ENCODE measurements around the gene TMEM203. TPM values are rescaled to one million over a fixed set of nuclear protein-coding genes. Genes with fewer than 3 reads are reported as not detected.
"Not testable (repeated sequence)": the region's sequence is repeated elsewhere in the genome, so short reads cannot be mapped to it uniquely, and the experiment has no call there.

Gene TMEM203
- total RNA-seq, 1 donor from 2014 or later: 41.2 TPM

DNA sequence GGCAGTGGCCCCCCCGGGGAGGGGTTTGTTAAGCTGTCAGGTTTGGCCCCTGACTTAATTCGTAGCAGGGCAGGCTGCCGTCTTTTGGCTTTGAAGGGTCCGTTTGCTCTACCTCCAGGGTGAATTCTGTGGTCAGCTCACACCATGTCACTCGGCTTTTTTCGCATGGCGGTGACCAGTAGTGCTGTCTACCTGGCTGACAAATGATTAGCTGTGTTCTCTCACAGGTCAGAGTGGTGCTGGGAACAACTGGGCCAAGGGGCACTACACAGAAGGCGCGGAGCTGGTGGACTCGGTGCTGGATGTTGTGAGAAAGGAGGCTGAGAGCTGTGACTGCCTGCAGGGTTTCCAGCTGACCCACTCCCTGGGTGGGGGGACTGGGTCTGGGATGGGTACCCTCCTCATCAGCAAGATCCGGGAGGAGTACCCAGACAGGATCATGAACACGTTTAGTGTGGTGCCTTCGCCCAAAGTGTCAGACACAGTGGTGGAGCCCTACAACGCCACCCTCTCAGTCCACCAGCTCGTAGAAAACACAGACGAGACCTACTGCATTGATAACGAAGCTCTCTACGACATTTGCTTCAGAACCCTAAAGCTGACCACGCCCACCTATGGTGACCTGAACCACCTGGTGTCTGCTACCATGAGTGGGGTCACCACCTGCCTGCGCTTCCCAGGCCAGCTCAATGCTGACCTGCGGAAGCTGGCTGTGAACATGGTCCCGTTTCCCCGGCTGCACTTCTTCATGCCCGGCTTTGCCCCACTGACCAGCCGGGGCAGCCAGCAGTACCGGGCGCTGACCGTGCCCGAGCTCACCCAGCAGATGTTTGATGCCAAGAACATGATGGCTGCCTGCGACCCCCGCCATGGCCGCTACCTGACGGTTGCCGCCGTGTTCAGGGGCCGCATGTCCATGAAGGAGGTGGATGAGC, 37.1 kb upstream of the TMEM203 start:
- DNase-seq (ENCODE audit: extremely low spot score, unreplicated experiment): no peak
- Mint-ChIP-seq H3K27me3 (ENCODE audit: unreplicated experiment) (no peaks in the 10 kb centered on the region), H3K4me1 (ENCODE audit: unreplicated experiment) (peaks cover 33% of the 10 kb centered on the region), H3K27ac (ENCODE audit: unreplicated experiment) (peak overlapping the region; percentile 57), H3K36me3 (ENCODE audit: unreplicated experiment) (peaks cover 9% of the 10 kb centered on the region), H3K4me3 (ENCODE audit: unreplicated experiment) (peak overlapping the region; percentile 76), H3K9me3 (ENCODE audit: unreplicated experiment) (no peaks in the 10 kb centered on the region)
- TF ChIP-seq, protein P1, sequence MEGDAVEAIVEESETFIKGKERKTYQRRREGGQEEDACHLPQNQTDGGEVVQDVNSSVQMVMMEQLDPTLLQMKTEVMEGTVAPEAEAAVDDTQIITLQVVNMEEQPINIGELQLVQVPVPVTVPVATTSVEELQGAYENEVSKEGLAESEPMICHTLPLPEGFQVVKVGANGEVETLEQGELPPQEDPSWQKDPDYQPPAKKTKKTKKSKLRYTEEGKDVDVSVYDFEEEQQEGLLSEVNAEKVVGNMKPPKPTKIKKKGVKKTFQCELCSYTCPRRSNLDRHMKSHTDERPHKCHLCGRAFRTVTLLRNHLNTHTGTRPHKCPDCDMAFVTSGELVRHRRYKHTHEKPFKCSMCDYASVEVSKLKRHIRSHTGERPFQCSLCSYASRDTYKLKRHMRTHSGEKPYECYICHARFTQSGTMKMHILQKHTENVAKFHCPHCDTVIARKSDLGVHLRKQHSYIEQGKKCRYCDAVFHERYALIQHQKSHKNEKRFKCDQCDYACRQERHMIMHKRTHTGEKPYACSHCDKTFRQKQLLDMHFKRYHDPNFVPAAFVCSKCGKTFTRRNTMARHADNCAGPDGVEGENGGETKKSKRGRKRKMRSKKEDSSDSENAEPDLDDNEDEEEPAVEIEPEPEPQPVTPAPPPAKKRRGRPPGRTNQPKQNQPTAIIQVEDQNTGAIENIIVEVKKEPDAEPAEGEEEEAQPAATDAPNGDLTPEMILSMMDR (IDR thresholded peaks at IDR 0.05): no peak

DNA sequence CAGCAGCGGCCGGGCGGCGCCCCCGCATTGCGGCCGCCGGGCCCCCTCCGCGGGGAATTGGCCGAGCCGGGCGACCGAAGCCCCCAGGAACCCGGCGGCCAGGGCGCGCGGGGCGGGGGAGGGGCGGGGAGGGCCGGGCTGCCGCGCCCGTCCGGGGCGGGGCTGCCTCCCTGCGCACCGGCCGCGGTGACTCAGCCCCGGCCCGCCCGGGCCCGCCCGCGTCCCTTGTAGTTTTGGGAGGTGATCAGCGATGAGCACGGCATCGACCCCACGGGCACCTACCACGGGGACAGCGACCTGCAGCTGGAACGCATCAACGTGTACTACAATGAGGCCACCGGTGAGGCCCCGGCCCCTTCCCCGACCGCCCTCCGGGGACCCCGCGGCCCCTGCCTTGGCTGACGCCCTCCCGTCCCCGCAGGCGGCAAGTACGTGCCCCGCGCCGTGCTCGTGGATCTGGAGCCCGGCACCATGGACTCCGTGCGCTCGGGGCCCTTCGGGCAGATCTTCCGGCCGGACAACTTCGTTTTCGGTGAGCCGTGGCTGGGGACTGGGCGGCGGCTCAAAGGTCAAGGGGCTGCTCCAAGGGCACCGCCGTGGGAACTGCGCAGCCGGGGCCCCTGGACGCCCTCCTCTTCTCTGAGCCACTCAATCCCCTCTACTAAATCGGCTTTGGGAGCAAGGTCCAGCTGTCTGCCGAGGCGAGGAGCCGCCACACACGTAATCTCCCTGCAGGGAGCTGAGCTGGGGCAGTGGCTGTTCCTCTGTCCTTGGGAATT, 36.2 kb upstream of the TMEM203 start:
- peak overlapping the region; percentile 76 for H3K4me3 Mint-ChIP-seq (ENCODE audit: unreplicated experiment)
- peaks cover 9% of the 10 kb centered on the region for H3K36me3 Mint-ChIP-seq (ENCODE audit: unreplicated experiment)
- TF ChIP-seq, protein P1 (IDR thresholded peaks at IDR 0.05): no peak
- H3K9me3 Mint-ChIP-seq (ENCODE audit: unreplicated experiment): no peaks in the 10 kb centered on the region
- DNase-seq (ENCODE audit: extremely low spot score, unreplicated experiment): no peak
- H3K27ac Mint-ChIP-seq (ENCODE audit: unreplicated experiment): peak overlapping the region; percentile 57
- no peaks in the 10 kb centered on the region for H3K27me3 Mint-ChIP-seq (ENCODE audit: unreplicated experiment)
- H3K4me1 Mint-ChIP-seq (ENCODE audit: unreplicated experiment): peaks cover 31% of the 10 kb centered on the region

DNA sequence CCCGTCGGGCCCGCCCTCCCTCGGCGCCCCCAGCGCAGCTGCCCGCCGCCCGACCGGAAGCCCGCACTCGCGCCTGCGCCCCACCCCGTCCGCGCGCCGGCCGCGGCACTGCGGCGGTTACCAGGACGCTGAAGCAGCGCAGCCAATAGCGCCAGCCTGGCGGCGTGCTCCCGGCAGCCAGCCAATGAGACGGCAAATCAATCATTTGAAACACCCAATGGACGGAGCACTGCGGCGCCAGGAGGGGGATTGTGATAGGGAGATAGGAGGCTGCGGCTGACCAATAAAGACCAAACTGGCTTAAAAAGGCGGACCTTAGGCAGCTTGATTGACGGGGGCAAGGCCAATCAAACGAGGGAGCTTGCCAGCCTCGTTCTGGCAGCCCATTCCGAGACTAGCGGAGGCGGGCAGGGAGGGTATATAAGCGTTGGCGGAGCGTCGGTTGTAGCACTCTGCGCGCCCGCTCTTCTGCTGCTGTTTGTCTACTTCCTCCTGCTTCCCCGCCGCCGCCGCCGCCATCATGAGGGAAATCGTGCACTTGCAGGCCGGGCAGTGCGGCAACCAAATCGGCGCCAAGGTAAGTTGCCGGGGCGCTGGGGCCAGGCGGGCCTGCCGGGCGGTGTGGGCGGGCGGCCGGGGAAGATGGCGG, 35.5 kb upstream of the TMEM203 start, which contains the start of gene TUBB4B:
Gene TUBB4B, plus strand, starts transcription at position 447 of the 649 bp plus-strand sequence. Its CDS starts 74 bp downstream, at position 521.
- Mint-ChIP-seq H3K4me1 (ENCODE audit: unreplicated experiment) (peaks cover 31% of the 10 kb centered on the region), H3K27me3 (ENCODE audit: unreplicated experiment) (no peaks in the 10 kb centered on the region), H3K4me3 (ENCODE audit: unreplicated experiment) (peak within 1 kb of the TSS; percentile 81), H3K27ac (ENCODE audit: unreplicated experiment) (peak within 1 kb of the TSS; percentile 88), H3K9me3 (ENCODE audit: unreplicated experiment) (no peaks in the 10 kb centered on the region), H3K36me3 (ENCODE audit: unreplicated experiment) (peaks cover 9% of the 10 kb centered on the region)
- DNase-seq (ENCODE audit: extremely low spot score, unreplicated experiment): peak; percentile 100
- TF ChIP-seq, protein P1 (IDR thresholded peaks at IDR 0.05): no peak

DNA sequence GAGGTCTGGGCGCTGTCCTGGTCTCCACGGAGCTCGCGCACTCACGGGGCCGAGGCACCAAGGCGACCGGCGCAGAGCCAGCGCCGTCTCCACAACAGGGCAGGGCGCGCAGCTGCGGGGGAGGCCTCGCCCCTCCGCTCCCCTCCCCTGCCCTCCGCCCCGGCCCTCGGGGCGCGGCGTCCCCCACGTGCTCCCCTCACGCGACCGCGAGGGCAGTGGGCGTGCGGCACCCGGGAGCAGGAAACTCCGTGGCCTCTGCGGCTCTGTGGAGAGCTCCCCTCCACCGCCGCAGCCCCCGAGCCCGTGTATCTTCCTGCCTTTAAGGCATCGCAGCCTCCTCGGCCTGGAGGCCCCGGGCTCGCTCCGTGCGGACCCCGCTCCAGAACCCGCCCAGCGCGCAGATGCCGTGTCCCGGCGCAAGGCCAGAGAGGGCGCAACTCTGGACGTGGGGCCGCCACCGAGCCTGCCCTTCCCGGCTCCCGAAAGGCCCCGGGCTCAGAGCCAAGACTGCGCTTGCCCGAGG, 34.9 kb upstream of the TMEM203 start:
- Mint-ChIP-seq H3K9me3 (ENCODE audit: unreplicated experiment) (no peaks in the 10 kb centered on the region), H3K36me3 (ENCODE audit: unreplicated experiment) (peaks cover 9% of the 10 kb centered on the region), H3K27me3 (ENCODE audit: unreplicated experiment) (no peaks in the 10 kb centered on the region), H3K27ac (ENCODE audit: unreplicated experiment) (peak overlapping the region; percentile 82), H3K4me3 (ENCODE audit: unreplicated experiment) (peak overlapping the region; percentile 76), H3K4me1 (ENCODE audit: unreplicated experiment) (peaks cover 31% of the 10 kb centered on the region)
- peak; percentile 91 for DNase-seq (ENCODE audit: extremely low spot score, unreplicated experiment)
- TF ChIP-seq, protein P1 (IDR thresholded peaks at IDR 0.05): no peak

DNA sequence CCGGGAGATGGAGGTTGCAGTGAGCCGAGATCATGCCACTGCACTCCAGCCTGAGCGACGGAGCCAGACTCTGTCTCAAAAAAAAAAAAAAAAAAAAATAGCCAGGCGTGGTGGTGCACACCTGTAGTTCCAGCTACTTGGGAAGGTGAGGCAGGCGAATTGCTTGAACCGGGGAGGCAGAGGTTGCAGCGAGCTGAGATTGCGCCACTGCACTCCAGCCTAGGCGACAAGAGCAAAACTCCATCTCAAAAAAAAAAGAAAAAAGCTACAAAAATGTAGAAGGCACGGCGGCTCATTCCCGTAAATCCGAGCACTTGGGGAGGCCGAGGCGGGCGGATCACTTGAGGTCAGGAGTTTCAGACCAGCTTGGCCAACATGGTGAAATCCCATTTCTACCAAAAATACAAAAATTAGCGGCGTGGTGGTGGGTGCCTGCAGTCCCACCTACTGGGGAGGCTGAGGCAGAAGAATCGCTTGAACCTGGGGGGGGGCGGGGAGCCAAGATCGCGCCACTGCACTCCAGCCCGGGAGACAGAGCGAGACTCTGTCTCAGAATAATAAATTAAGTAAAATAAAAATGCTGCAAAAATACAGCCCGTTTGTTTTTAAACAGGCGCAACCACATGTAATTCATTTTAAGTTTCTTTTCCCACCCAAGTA, 34.2 kb upstream of the TMEM203 start:
- H3K4me3 Mint-ChIP-seq (ENCODE audit: unreplicated experiment): peak overlapping the region; percentile 76
- H3K36me3 Mint-ChIP-seq (ENCODE audit: unreplicated experiment); H3K9me3 Mint-ChIP-seq (ENCODE audit: unreplicated experiment); H3K27me3 Mint-ChIP-seq (ENCODE audit: unreplicated experiment); DNase-seq (ENCODE audit: extremely low spot score, unreplicated experiment): not testable (repeated sequence)
- H3K4me1 Mint-ChIP-seq (ENCODE audit: unreplicated experiment): peaks cover 31% of the 10 kb centered on the region
- peak overlapping the region; percentile 82 for H3K27ac Mint-ChIP-seq (ENCODE audit: unreplicated experiment)

All from osteocyte (in vitro differentiated cells).